A549 (cell line): ENCODE measurements around the gene IL2RA. TPM values are rescaled to one million over a fixed set of nuclear protein-coding genes. Genes with fewer than 3 reads are reported as not detected.

Experiments
- ATAC-seq, 2 experiments: fragments of 200-7000 bp in 1 of 2; fragments of >200 bp in 1 of 2; cut with Nextera tagmentation in 1 of 2; cut with Tn5 transposase in 1 of 2; 3 replicates each; pipeline versions ENCODE4 v1.8.0 to v1.9.1; 2018 to 2020; ENCODE audit warnings: mild to moderate bottlenecking in 1 of 2, moderate library complexity in 1 of 2
- CTCF ChIA-PET: fragments of 300-600 bp; sonication (Branson Sonifier 250); formaldehyde crosslinking; extraction: SDS; loops from one replicate; lab custom pipeline; 2021; ENCODE audit warnings: antibody characterized with exemption, inconsistent platforms; lab: Yijun Ruan, JAX
- POLR2A ChIA-PET: fragments of 350-600 bp; formaldehyde crosslinking; extraction: SDS; loops from one replicate; lab custom pipeline; 2021; ENCODE audit warnings: antibody characterized with exemption, inconsistent platforms; lab: Yijun Ruan, JAX
- DNase-seq, 2 experiments: peaks; one replicate each; pipeline versions ENCODE4 v3.0.0 to v3.0.0-alpha.2; 2011 to 2016; ENCODE audit warnings: low read depth in 1 of 2, low spot score in 1 of 2
- FAIRE-seq: peaks from 2 replicates; lab custom pipeline; 2011; peaks lifted over from hg19 to GRCh38; lab: Jason Lieb, UNC
- H3K27ac ChIP-seq, 2 experiments: fragments of >200 bp; sonication (Bioruptor Twin); formaldehyde crosslinking; 3 replicates each; pipeline ENCODE4 v1.5.1; 2016 to 2017
- H3K4me1 ChIP-seq: fragments of >200 bp; sonication (Bioruptor Twin); formaldehyde crosslinking; 3 replicates; pipeline ENCODE4 v1.6.1; 2016
- H3K4me2 ChIP-seq: fragments of >200 bp; sonication (Bioruptor Twin); formaldehyde crosslinking; 3 replicates; pipeline ENCODE4 v1.6.1; 2016
- H3K4me3 ChIP-seq: fragments of >200 bp; sonication (Bioruptor Twin); formaldehyde crosslinking; 3 replicates; pipeline ENCODE4 v1.5.1; 2016
- H3K9me3 ChIP-seq: fragments of >200 bp; sonication (Bioruptor Twin); formaldehyde crosslinking; 3 replicates; pipeline ENCODE4 v1.6.1; 2016
- BCL3 ChIP-seq: fragments of >200 bp; sonication (Bioruptor Twin); formaldehyde crosslinking; IDR thresholded peaks from 3 replicates; pipeline ENCODE4 v1.6.1; 2016
- BHLHE40 ChIP-seq: IDR thresholded peaks from 2 replicates; pipeline ENCODE4 v1.6.1; 2012; ENCODE audit warnings: low read depth, low read length, inconsistent platforms
- EHF ChIP-seq: fragments of 250-450 bp; sonication (Bioruptor Pico); IDR thresholded peaks from 2 replicates; pipeline ENCODE4 v1.5.0; 2020; ENCODE audit warnings: mild to moderate bottlenecking
- ESRRA ChIP-seq: fragments of 150-350 bp; IDR thresholded peaks from 2 replicates; pipeline ENCODE4 v1.6.1; 2014; ENCODE audit warnings: mild to moderate bottlenecking, low read length, borderline replicate concordance
- FOSB ChIP-seq: fragments of 250-450 bp; sonication (Bioruptor Pico); IDR thresholded peaks from 2 replicates; pipeline ENCODE4 v1.5.0; 2020; ENCODE audit warnings: mild to moderate bottlenecking, moderate library complexity
- FOXS1 ChIP-seq: fragments of 250-450 bp; sonication (Bioruptor Pico); IDR thresholded peaks from 2 replicates; pipeline ENCODE4 v1.5.0; 2020; ENCODE audit warnings: mild to moderate bottlenecking, moderate library complexity
- HDAC2 ChIP-seq: fragments of 200-600 bp; sonication (generic); IDR thresholded peaks from 2 replicates; pipeline ENCODE4 v1.6.1; 2016
- HES2 ChIP-seq: fragments of >200 bp; sonication (Bioruptor Twin); formaldehyde crosslinking; IDR thresholded peaks from 2 replicates; pipeline ENCODE4 v1.6.1; 2016
- JUNB ChIP-seq: fragments of >200 bp; sonication (Bioruptor Twin); formaldehyde crosslinking; IDR thresholded peaks from 2 replicates; pipeline ENCODE4 v1.6.1; 2016
- KDM1A ChIP-seq: fragments of 200-600 bp; sonication (generic); IDR thresholded peaks from 2 replicates; pipeline ENCODE4 v1.6.1; 2016; ENCODE audit warnings: low read depth, mild to moderate bottlenecking
- MAFK ChIP-seq: fragments of 450-650 bp; IDR thresholded peaks from 2 replicates; pipeline ENCODE4 v1.6.1; 2014; ENCODE audit not compliant: partially characterized antibody
- NFE2L2 ChIP-seq: fragments of 150-350 bp; conservative IDR thresholded peaks from 2 replicates; pipeline ENCODE4 v1.6.1; 2014; ENCODE audit warnings: low read length
- NPAS2 ChIP-seq: fragments of 250-450 bp; sonication (Bioruptor Pico); IDR thresholded peaks from 2 replicates; pipeline ENCODE4 v1.8.0; 2022; ENCODE audit warnings: mild to moderate bottlenecking, moderate library complexity, borderline replicate concordance
- NR3C1 ChIP-seq: fragments of >200 bp; sonication (Bioruptor Twin); formaldehyde crosslinking; IDR thresholded peaks from 3 replicates; pipeline ENCODE4 v1.6.1; 2017
- PHF8 ChIP-seq: fragments of 200-600 bp; sonication (generic); IDR thresholded peaks from 2 replicates; pipeline ENCODE4 v1.6.1; 2016; ENCODE audit warnings: low read depth, mild to moderate bottlenecking, antibody characterized with exemption, moderate library complexity, borderline replicate concordance
- POLR2AphosphoS2 ChIP-seq: conservative IDR thresholded peaks from 2 replicates; pipeline ENCODE4 v1.6.1; 2012; ENCODE audit warnings: low read length, improper control_type of control experiment, inconsistent platforms
- REST ChIP-seq: fragments of 200-600 bp; sonication (generic); IDR thresholded peaks from 2 replicates; pipeline ENCODE4 v1.6.1; 2016; ENCODE audit warnings: antibody characterized with exemption, mild to moderate bottlenecking, moderate library complexity
- RFX5 ChIP-seq: fragments of 450-650 bp; IDR thresholded peaks from 2 replicates; pipeline ENCODE4 v1.7.1; 2014; ENCODE audit warnings: antibody characterized with exemption, mild to moderate bottlenecking, moderate library complexity
- SMC3 ChIP-seq: fragments of >200 bp; sonication (Bioruptor Twin); formaldehyde crosslinking; IDR thresholded peaks from 3 replicates; pipeline ENCODE4 v1.6.1; 2018; ENCODE audit warnings: inconsistent platforms
- SREBF2 ChIP-seq: fragments of 450-650 bp; IDR thresholded peaks from 2 replicates; pipeline ENCODE4 v1.6.1; 2014; ENCODE audit warnings: mild to moderate bottlenecking, moderate library complexity
- TFCP2L1 ChIP-seq: fragments of 250-450 bp; sonication (Bioruptor Pico); IDR thresholded peaks from 2 replicates; pipeline ENCODE4 v1.5.0; 2021; ENCODE audit warnings: mild to moderate bottlenecking
- ZC3H11A ChIP-seq: fragments of 450-650 bp; IDR thresholded peaks from 2 replicates; pipeline ENCODE4 v1.6.1; 2014; ENCODE audit warnings: antibody characterized with exemption, mild to moderate bottlenecking
- ZFP36 ChIP-seq: fragments of 450-650 bp; IDR thresholded peaks from 2 replicates; pipeline ENCODE4 v1.6.1; 2014; ENCODE audit warnings: borderline replicate concordance; ENCODE audit not compliant: partially characterized antibody
- ZSCAN20 ChIP-seq: fragments of 250-450 bp; sonication (Bioruptor Pico); IDR thresholded peaks from 2 replicates; pipeline ENCODE4 v1.8.0; 2022; ENCODE audit warnings: mild to moderate bottlenecking, moderate library complexity
- WGBS: methylation state at CpG from one replicate; pipeline ENCODE4 v1.1.6; 2017; ENCODE audit errors: missing lambda C conversion rate; 5-methylcytosine and 5-hydroxymethylcytosine counted together
- polyA plus RNA-seq, 4 experiments: library from polyadenylated mRNA; depleted of rRNA in 3 of 4; stranded (reverse); fragments of >200 nt; fragmentation: RNase III in 1 of 4; extraction: RNeasy Plus Mini Kit Qiagen cat#74134 plus additional on column Dnase treatment in 1 of 4; gene quantifications; 2 replicates in 3 of 4; 3 replicates in 1 of 4; pipeline ENCODE4 v1.2.3, GENCODE V29; 2011 to 2017
- TF ChIP-seq, protein P1 (sequence below): IDR thresholded peaks from 2 replicates; pipeline ENCODE4 v1.6.1; 2012
- TF ChIP-seq, protein P2 (sequence below): fragments of >200 bp; sonication (Bioruptor Twin); formaldehyde crosslinking; IDR thresholded peaks from 3 replicates; pipeline ENCODE4 v1.5.1; 2016
- TF ChIP-seq, protein P3 (sequence below): fragments of 150-350 bp; IDR thresholded peaks from 2 replicates; pipeline ENCODE4 v1.6.1; 2014; ENCODE audit warnings: low read depth, mild to moderate bottlenecking, low read length

The IL2RA gene
- polyA plus RNA-seq, 2 of the 4 experiments (the other 2 are of a cell fraction): not detected

DNA sequence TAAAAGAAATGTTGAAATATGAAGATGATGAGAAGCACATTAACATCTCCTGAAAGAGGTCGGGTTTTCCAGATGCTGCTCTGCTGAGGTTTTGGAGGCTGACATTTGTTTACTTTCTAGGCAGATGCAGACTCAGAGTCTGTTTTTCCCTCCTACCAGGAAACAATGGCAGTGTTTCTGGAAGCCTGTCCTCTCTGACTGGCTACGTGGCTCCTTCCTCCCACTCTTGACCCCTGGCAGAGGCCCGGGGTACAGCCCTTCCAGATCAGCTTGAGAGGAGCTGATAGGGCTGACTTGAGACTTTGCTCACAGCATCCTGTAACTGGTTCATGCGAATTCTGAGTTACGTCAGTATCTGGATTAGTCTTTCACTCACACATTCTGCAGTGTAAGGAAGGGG, 43.7 kb downstream of the IL2RA start:
- no peak overlapping the region for H3K4me3 ChIP-seq
- FAIRE-seq (no peak), DNase-seq (no peak), ATAC-seq (no peak)
- no peak overlapping the region for H3K4me2 ChIP-seq
- no peaks in the 10 kb centered on the region for H3K9me3 ChIP-seq
- no peaks in the 10 kb centered on the region for H3K4me1 ChIP-seq
- 44% methylated on average over 5 of the region's 5 CpGs for WGBS
- ChIA-PET CTCF (no interaction called here), POLR2A (no interaction called here)
- TF ChIP-seq SMC3 (no peak), BCL3 (no peak), EHF (CRISPR knock-in tag) (no peak), SREBF2 (no peak), TFCP2L1 (CRISPR knock-in tag) (no peak), JUNB (no peak), PHF8 (no peak), HES2 (no peak), FOSB (CRISPR knock-in tag) (no peak), HDAC2 (no peak), NFE2L2 (no peak), ZFP36 (no peak), MAFK (no peak), KDM1A (no peak)
- TF ChIP-seq, protein P1, sequence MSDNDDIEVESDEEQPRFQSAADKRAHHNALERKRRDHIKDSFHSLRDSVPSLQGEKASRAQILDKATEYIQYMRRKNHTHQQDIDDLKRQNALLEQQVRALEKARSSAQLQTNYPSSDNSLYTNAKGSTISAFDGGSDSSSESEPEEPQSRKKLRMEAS: no peak
- H3K27ac ChIP-seq: no peak overlapping the region

- TF ChIP-seq ESRRA (no peak), POLR2AphosphoS2 (no peak), BHLHE40 (no peak), SREBF2 (no peak), RFX5 (no peak), PHF8 (no peak), NR3C1 (no peak), NPAS2 (CRISPR knock-in tag) (no peak), FOXS1 (CRISPR knock-in tag) (no peak), SMC3 (no peak), ZSCAN20 (no peak), JUNB (no peak), REST (no peak), ZC3H11A (no peak), EHF (CRISPR knock-in tag) (no peak)
- TF ChIP-seq, protein P2, sequence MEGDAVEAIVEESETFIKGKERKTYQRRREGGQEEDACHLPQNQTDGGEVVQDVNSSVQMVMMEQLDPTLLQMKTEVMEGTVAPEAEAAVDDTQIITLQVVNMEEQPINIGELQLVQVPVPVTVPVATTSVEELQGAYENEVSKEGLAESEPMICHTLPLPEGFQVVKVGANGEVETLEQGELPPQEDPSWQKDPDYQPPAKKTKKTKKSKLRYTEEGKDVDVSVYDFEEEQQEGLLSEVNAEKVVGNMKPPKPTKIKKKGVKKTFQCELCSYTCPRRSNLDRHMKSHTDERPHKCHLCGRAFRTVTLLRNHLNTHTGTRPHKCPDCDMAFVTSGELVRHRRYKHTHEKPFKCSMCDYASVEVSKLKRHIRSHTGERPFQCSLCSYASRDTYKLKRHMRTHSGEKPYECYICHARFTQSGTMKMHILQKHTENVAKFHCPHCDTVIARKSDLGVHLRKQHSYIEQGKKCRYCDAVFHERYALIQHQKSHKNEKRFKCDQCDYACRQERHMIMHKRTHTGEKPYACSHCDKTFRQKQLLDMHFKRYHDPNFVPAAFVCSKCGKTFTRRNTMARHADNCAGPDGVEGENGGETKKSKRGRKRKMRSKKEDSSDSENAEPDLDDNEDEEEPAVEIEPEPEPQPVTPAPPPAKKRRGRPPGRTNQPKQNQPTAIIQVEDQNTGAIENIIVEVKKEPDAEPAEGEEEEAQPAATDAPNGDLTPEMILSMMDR: no peak
- TF ChIP-seq, protein P3, sequence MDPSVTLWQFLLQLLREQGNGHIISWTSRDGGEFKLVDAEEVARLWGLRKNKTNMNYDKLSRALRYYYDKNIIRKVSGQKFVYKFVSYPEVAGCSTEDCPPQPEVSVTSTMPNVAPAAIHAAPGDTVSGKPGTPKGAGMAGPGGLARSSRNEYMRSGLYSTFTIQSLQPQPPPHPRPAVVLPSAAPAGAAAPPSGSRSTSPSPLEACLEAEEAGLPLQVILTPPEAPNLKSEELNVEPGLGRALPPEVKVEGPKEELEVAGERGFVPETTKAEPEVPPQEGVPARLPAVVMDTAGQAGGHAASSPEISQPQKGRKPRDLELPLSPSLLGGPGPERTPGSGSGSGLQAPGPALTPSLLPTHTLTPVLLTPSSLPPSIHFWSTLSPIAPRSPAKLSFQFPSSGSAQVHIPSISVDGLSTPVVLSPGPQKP: no peak
- TF ChIP-seq, all 56 proteins: peak for 0
- POLR2A ChIA-PET: no interaction called here
- no peak for DNase-seq
- no peak for FAIRE-seq
- H3K9me3 ChIP-seq: no peaks in the 10 kb centered on the region
- ATAC-seq: no peak
- H3K4me2 ChIP-seq: no peak overlapping the region
- no peak overlapping the region for H3K27ac ChIP-seq
- no peaks in the 10 kb centered on the region for H3K4me1 ChIP-seq
- 81% methylated on average over 8 of the region's 8 CpGs for WGBS
- CTCF ChIA-PET: interaction anchor here (1.0 kb wide), 1 partner anchor 68 kb away, joined by 4 read pairs; no protein-coding TSS in a partner anchor
- no peak overlapping the region for H3K4me3 ChIP-seq
These were observed 44.3 kb downstream of the IL2RA start for GRCh38 chr10:6017781-6018354.
